ENCODE measurements around the gene PLSCR2. TPM values are rescaled to one million over a fixed set of nuclear protein-coding genes. Genes with fewer than 3 reads are reported as not detected.

Gene PLSCR2
- total and polyA plus RNA-seq, 9 of the 15 experiments (the other 6 are each of a cell fraction or from before 2014, with no cell fraction given) = 0.07 to 0.49 (median 0.25) TPM; not detected in 4

GRCh38 chr3:146464783-146465182 is 4.6 kb downstream of the PLSCR2 start:
- Histone ChIP-seq H3K36me3 (ENCODE audit: control insufficient read depth, insufficient read depth, low read length) (no peaks in the 10 kb centered on the region), H3K4me1 (replicated peaks in 1 of 2; ENCODE audit: control insufficient read depth in 2 of 2, insufficient read depth in 2 of 2, low read length in 2 of 2) (peaks cover 0 to 12% of the 10 kb centered on the region in 2 experiments; a peak in 3 of 5 replicates), H3K9me3 (replicated peaks; ENCODE audit: control insufficient read depth, insufficient read depth, low read depth, low read length) (no peaks in the 10 kb centered on the region), H3K79me2 (ENCODE audit: control insufficient read depth, insufficient read depth, low read length) (peaks cover 2% of the 10 kb centered on the region; the same call in 2 of the 3 replicates), H3K9me1 (ENCODE audit: control insufficient read depth, insufficient read depth, low read length) (no peaks in the 10 kb centered on the region), H3K27me3 (ENCODE audit: control insufficient read depth in 2 of 2, insufficient read depth in 2 of 2, low read length in 2 of 2) (no peaks in the 10 kb centered on the region), H3K4me3 (no peak overlapping the region), H3K4me2 (ENCODE audit: insufficient read depth, low read length) (no peak overlapping the region), H3K9ac (ENCODE audit: insufficient read depth in 1 of 2, low read depth in 2 of 2, low read length in 2 of 2) (no peak overlapping the region), H3K27ac (ENCODE audit: extremely low read depth, low read depth, low read length) (no peak overlapping the region), H4K20me1 (replicated peaks; ENCODE audit: control insufficient read depth, insufficient read depth, low read length) (no peaks in the 10 kb centered on the region), H2AFZ (ENCODE audit: low read depth, low read length) (no peak overlapping the region)
- DNase-seq (ENCODE audit: extremely low read depth in 1 of 4, low spot score in 3 of 4) = no peak
- BruUV-seq (replicated peaks) = no TSS peak
- no peak for FAIRE-seq
- ATAC-seq = no peak
- intact Hi-C loops (cut with micrococcal nuclease) = loop anchor here (5.0 kb wide), 1 partner anchor 103 kb away; no protein-coding TSS in a partner anchor
- in situ Hi-C loops (cut with MboI) = no loop called here
- ChIA-PET POLR2A (no interaction called here), CTCF (ENCODE audit: low intra/inter-chr PET ratio) (no interaction called here)
- WGBS (ENCODE audit: insufficient coverage, low coverage, missing lambda C conversion rate) = 43% methylated on average over 1 of the region's 1 CpG
- no peak for TF ChIP-seq STAT5A (IDR thresholded peaks at IDR 0.05; ENCODE audit: borderline replicate concordance, low read length)
- no peak for TF ChIP-seq ZNF140 (CRISPR knock-in tag; IDR thresholded peaks at IDR 0.05)
- 0 out of 2 replicates have a peak, but pooled peaks have one; percentile 39 for TF ChIP-seq ILK (tag; IDR thresholded peaks at IDR 0.05; ENCODE audit: borderline replicate concordance, low read depth)
- TF ChIP-seq BCL6 (CRISPR knock-in tag; IDR thresholded peaks at IDR 0.05) = peak; percentile 77
- TF ChIP-seq SMARCB1 (IDR thresholded peaks at IDR 0.05; ENCODE audit: insufficient read length, low read depth) = no peak
- TF ChIP-seq SMAD3 (CRISPR knock-in tag; conservative IDR thresholded peaks at IDR 0.05) = peak; percentile 80; the same call in 1 of the 2 replicates
- TF ChIP-seq ZBTB17 (CRISPR knock-in tag; IDR thresholded peaks at IDR 0.05) = peak; percentile 62; the same call in 1 of the 2 replicates
- TF ChIP-seq ZNF655 (CRISPR knock-in tag; IDR thresholded peaks at IDR 0.05) = no peak
- TF ChIP-seq TEAD1 (CRISPR knock-in tag; IDR thresholded peaks at IDR 0.05) = 0 out of 4 replicates have a peak, but pooled peaks of 1 of the 2 experiments have one; percentile 46
- no peak for TF ChIP-seq NR4A1 (CRISPR knock-in tag; IDR thresholded peaks at IDR 0.05)
- peak; percentile 77; the same call in 1 of the 2 replicates for TF ChIP-seq NR4A1 (tag; IDR thresholded peaks at IDR 0.05)
- TF ChIP-seq MEF2D (tag; conservative IDR thresholded peaks at IDR 0.05; ENCODE audit: low read depth) = peak; percentile 45; the same call in 1 of the 2 replicates
- no peak for TF ChIP-seq ZNF740 (CRISPR knock-in tag; IDR thresholded peaks at IDR 0.05)
- peak in 1 of 2 experiments; percentile 59; a peak in 1 of 4 replicates for TF ChIP-seq ZNF740 (tag; IDR thresholded peaks at IDR 0.05)
- peak; percentile 54; the same call in 1 of the 2 replicates for TF ChIP-seq ZNF75A (CRISPR knock-in tag; IDR thresholded peaks at IDR 0.05)
- 0 out of 2 replicates have a peak, but pooled peaks have one; percentile 32 for TF ChIP-seq TCFL5 (CRISPR knock-in tag; conservative IDR thresholded peaks at IDR 0.05)
- peak; percentile 72 for TF ChIP-seq PTTG1 (tag; IDR thresholded peaks at IDR 0.05; ENCODE audit: low read depth)
- TF ChIP-seq ZNF668 (CRISPR knock-in tag; IDR thresholded peaks at IDR 0.05) = peak; percentile 64; the same call in 1 of the 2 replicates
- no peak for TF ChIP-seq CHD2 (IDR thresholded peaks at IDR 0.05; ENCODE audit: low read depth, low read length)
- TF ChIP-seq KLF6 (CRISPR knock-in tag; IDR thresholded peaks at IDR 0.05; ENCODE audit: borderline replicate concordance) = peak; percentile 82; the same call in 1 of the 2 replicates
- TF ChIP-seq USF2 (CRISPR knock-in tag; IDR thresholded peaks at IDR 0.05) = no peak
- TF ChIP-seq ZNF444 (CRISPR knock-in tag; IDR thresholded peaks at IDR 0.05) = 0 out of 2 replicates have a peak, but pooled peaks have one; percentile 44
